OCI-LY3 (cell line): Measurements from ENCODE around the gene DENND2C.

Experiments
- CTCF ChIP-seq: fragments of 200-600, 300-600 bp; sonication (generic); IDR thresholded peaks from 2 replicates; pipeline ENCODE4 v1.5.1; 2014; ENCODE audit warnings: antibody characterized with exemption, low read length, low read depth
- EZH2phosphoT487 ChIP-seq: fragments of 200-600 bp; shearing (Covaris generic); IDR thresholded peaks from 2 replicates; pipeline ENCODE4 v1.6.1; 2018; ENCODE audit warnings: antibody characterized with exemption, mixed run types, low read depth

GRCh38 chr1:114540272-114540671 lies 129.6 kb downstream of the DENND2C start:
- no peak for TF ChIP-seq EZH2phosphoT487
- no peak for TF ChIP-seq CTCF
